Astrocyte (in vitro differentiated cells and primary cell): ENCODE data around the gene C15orf39.

ENCODE experiments used
- CTCF ChIP-seq: IDR thresholded peaks from 2 replicates; pipeline ENCODE4 v1.5.1; 2011; ENCODE audit warnings: low read depth, mild to moderate bottlenecking, inconsistent platforms, low read length, moderate library complexity; ENCODE audit not compliant: insufficient read depth
- EZH2 ChIP-seq: IDR thresholded peaks from 2 replicates; pipeline ENCODE4 v1.6.1; 2012; ENCODE audit warnings: mild to moderate bottlenecking, low read length, inconsistent platforms; ENCODE audit not compliant: insufficient read depth

- TF ChIP-seq CTCF (no peak), EZH2 (no peak)
Measured at GRCh38 chr15:75198560-75199356, 2.9 kb upstream of the C15orf39 start.
